HepG2 (cell line): ENCODE measurements around the gene CMIP. TPM values are rescaled to one million over a fixed set of nuclear protein-coding genes. Genes with fewer than 3 reads are reported as not detected.

Source experiments
- ATF4 ChIP-seq, 2 experiments: fragments of 450-650 bp in 1 of 2; sonication (generic) in 1 of 2; formaldehyde crosslinking; IDR thresholded peaks; 2 replicates each; pipeline versions ENCODE4 v1.5.0 to v1.8.0; 2020 to 2022; ENCODE audit warnings: mild to moderate bottlenecking in 1 of 2, missing genetic modification reagents in 1 of 2
- CBFB ChIP-seq: sonication (generic); formaldehyde crosslinking; IDR thresholded peaks from 2 replicates; pipeline ENCODE4 v1.4.0; 2020; ENCODE audit warnings: missing genetic modification reagents
- DDIT3 ChIP-seq: sonication (generic); formaldehyde crosslinking; IDR thresholded peaks from 2 replicates; pipeline ENCODE4 v1.4.0; 2020; ENCODE audit warnings: mild to moderate bottlenecking, missing genetic modification reagents
- FOSL2 ChIP-seq: sonication (generic); formaldehyde crosslinking; IDR thresholded peaks from 2 replicates; pipeline ENCODE4 v1.4.0; 2020; ENCODE audit warnings: missing genetic modification reagents
- HIC2 ChIP-seq: sonication (generic); formaldehyde crosslinking; IDR thresholded peaks from 2 replicates; pipeline ENCODE4 v1.9.0; 2022; ENCODE audit warnings: low read depth, missing genetic modification reagents
- JDP2 ChIP-seq: sonication (generic); formaldehyde crosslinking; IDR thresholded peaks from 2 replicates; pipeline ENCODE4 v1.8.1; 2022; ENCODE audit warnings: missing genetic modification reagents, borderline replicate concordance
- NCOA2 ChIP-seq: sonication (generic); formaldehyde crosslinking; IDR thresholded peaks from 2 replicates; pipeline ENCODE4 v1.8.0; 2022; ENCODE audit warnings: inconsistent platforms
- NR2C2 ChIP-seq: sonication (generic); formaldehyde crosslinking; IDR thresholded peaks from 2 replicates; pipeline ENCODE4 v1.4.0; 2020; ENCODE audit warnings: missing genetic modification reagents, mild to moderate bottlenecking, moderate library complexity, borderline replicate concordance
- RNF2 ChIP-seq: fragments of 450-650 bp; conservative IDR thresholded peaks from 2 replicates; pipeline ENCODE4 v1.6.1; 2016; ENCODE audit warnings: low read depth
- SMARCE1 ChIP-seq: fragments of 450-650 bp; IDR thresholded peaks from 2 replicates; pipeline ENCODE4 v1.6.1; 2017; ENCODE audit warnings: borderline replicate concordance
- SP5 ChIP-seq: IDR thresholded peaks from 2 replicates; pipeline ENCODE4 v1.6.1; 2016; ENCODE audit warnings: low read depth, borderline replicate concordance
- STAT6 ChIP-seq: sonication (generic); formaldehyde crosslinking; IDR thresholded peaks from 2 replicates; pipeline ENCODE4 v1.4.0; 2020; ENCODE audit warnings: missing genetic modification reagents, mild to moderate bottlenecking, borderline replicate concordance
- TOPORS ChIP-seq: sonication (generic); formaldehyde crosslinking; IDR thresholded peaks from 2 replicates; pipeline ENCODE4 v1.8.0; 2023; ENCODE audit warnings: mild to moderate bottlenecking, missing genetic modification reagents
- XBP1 ChIP-seq: sonication (generic); formaldehyde crosslinking; IDR thresholded peaks from 2 replicates; pipeline ENCODE4 v1.5.0; 2020; ENCODE audit warnings: missing genetic modification reagents
- ZBTB38 ChIP-seq: sonication (generic); formaldehyde crosslinking; IDR thresholded peaks from 2 replicates; pipeline ENCODE4 v1.5.1; 2020; ENCODE audit warnings: mild to moderate bottlenecking, missing genetic modification reagents
- ZNF292 ChIP-seq: sonication (generic); formaldehyde crosslinking; IDR thresholded peaks from 2 replicates; pipeline ENCODE4 v1.8.1; 2022; ENCODE audit warnings: mild to moderate bottlenecking, low read depth, missing genetic modification reagents, borderline replicate concordance
- ZNF331 ChIP-seq: sonication (generic); formaldehyde crosslinking; IDR thresholded peaks from 2 replicates; pipeline ENCODE4 v1.4.0; 2020; ENCODE audit warnings: missing genetic modification reagents
- ZNF33A ChIP-seq: sonication (generic); formaldehyde crosslinking; IDR thresholded peaks from 2 replicates; pipeline ENCODE4 v1.5.1; 2020; ENCODE audit warnings: missing genetic modification reagents, mild to moderate bottlenecking, moderate library complexity, borderline replicate concordance
- ZNF484 ChIP-seq: sonication (generic); formaldehyde crosslinking; IDR thresholded peaks from 2 replicates; pipeline ENCODE4 v1.5.1; 2020; ENCODE audit warnings: mild to moderate bottlenecking, low read depth, missing genetic modification reagents, borderline replicate concordance
- ZNF543 ChIP-seq: sonication (generic); formaldehyde crosslinking; IDR thresholded peaks from 2 replicates; pipeline ENCODE4 v1.4.0; 2020; ENCODE audit warnings: mild to moderate bottlenecking, missing genetic modification reagents
- ZNF75D ChIP-seq: sonication (generic); formaldehyde crosslinking; IDR thresholded peaks from 2 replicates; pipeline ENCODE4 v1.8.1; 2023; ENCODE audit warnings: missing genetic modification reagents, mild to moderate bottlenecking, borderline replicate concordance
- polyA plus RNA-seq, 8 experiments: library from polyadenylated mRNA; depleted of rRNA in 3 of 8; stranded (reverse) in 7 of 8; unstranded in 1 of 8; fragments of >200 nt; fragmentation: Illumina TruSeq in 4 of 8; extraction: Trizol in 4 of 8; gene quantifications; 2 replicates each; pipeline versions ENCODE4 v1.2.1 to v1.2.3, GENCODE V29; 2011 to 2016; ENCODE audit warnings: low read depth in 4 of 8, missing spikeins in 1 of 8, mixed read lengths in 1 of 8; ENCODE audit not compliant: insufficient read depth in 1 of 8
- total RNA-seq, 5 experiments: library from RNA; depleted of rRNA; stranded (reverse); fragments of >200 nt; fragmentation: Illumina TruSeq; extraction: Trizol; gene quantifications; 2 replicates each; pipeline ENCODE4 v1.2.3, GENCODE V29; 2016; ENCODE audit warnings: low read depth in 1 of 5

Gene CMIP
- total and polyA plus RNA-seq, 2 of the 13 experiments (the other 11 are each of a cell fraction or from before 2014, with no cell fraction given): 10.9 to 18.1 TPM

- TF ChIP-seq HIC2 (peak; percentile 78), ZBTB38 (CRISPR knock-in tag) (peak; percentile 99), ZNF75D (no peak), ZNF33A (CRISPR knock-in tag) (no peak), CBFB (CRISPR knock-in tag) (0 out of 2 replicates have a peak, but pooled peaks have one; percentile 19), NCOA2 (CRISPR knock-in tag) (peak; percentile 75), STAT6 (CRISPR knock-in tag) (no peak), XBP1 (CRISPR knock-in tag) (no peak), ATF4 (CRISPR knock-in tag; IDR thresholded peaks at IDR 0.05) (peak in 1 of 2 experiments; percentile 81; a peak in 1 of 4 replicates), ZNF331 (CRISPR knock-in tag) (peak; percentile 51; the same call in 1 of the 2 replicates), DDIT3 (no peak), JDP2 (CRISPR knock-in tag) (no peak), RNF2 (no peak), SMARCE1 (no peak), SP5 (CRISPR knock-in tag) (peak; percentile 51; the same call in 1 of the 2 replicates), NR2C2 (CRISPR knock-in tag) (peak; percentile 71; the same call in 1 of the 2 replicates), ZNF543 (CRISPR knock-in tag) (no peak), ZNF484 (no peak), ZNF292 (CRISPR knock-in tag) (peak; percentile 92; the same call in 1 of the 2 replicates), TOPORS (CRISPR knock-in tag) (no peak), FOSL2 (CRISPR knock-in tag) (peak; percentile 83)
Measured at GRCh38 chr16:81481207-81481821, 36.7 kb downstream of the CMIP start (continued).
